C4-2B (cell line): ENCODE data around the gene FAM222A.

ENCODE experiments used
- ZFX ChIP-seq: fragments of 450-650 bp; IDR thresholded peaks from 2 replicates; pipeline ENCODE4 v1.6.1; 2017
- TF ChIP-seq, protein P1 (sequence below): fragments of 450-650 bp; conservative IDR thresholded peaks from 2 replicates; pipeline ENCODE4 v1.5.1; 2017; ENCODE audit warnings: mild to moderate bottlenecking

DNA sequence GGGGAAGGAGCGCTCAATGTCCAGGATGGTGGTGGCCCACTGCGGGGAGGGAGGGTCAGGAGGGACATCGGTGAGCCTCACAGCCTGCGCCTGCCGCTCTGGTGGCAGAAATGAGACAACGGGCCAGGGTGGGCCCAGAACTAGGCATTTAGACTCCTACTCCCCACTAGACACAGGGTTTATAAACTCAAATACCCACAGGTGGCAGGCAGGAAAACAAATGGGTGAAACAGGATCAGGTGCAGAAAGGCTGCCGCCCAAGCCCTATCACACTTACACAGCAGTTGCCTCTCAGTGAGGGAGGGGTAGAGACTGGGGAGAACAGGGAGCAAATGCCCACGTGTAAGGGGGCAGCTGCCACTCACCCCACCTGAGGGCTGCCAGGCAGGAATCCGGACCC is 73.2 kb downstream of the FAM222A start:
- TF ChIP-seq, protein P1, sequence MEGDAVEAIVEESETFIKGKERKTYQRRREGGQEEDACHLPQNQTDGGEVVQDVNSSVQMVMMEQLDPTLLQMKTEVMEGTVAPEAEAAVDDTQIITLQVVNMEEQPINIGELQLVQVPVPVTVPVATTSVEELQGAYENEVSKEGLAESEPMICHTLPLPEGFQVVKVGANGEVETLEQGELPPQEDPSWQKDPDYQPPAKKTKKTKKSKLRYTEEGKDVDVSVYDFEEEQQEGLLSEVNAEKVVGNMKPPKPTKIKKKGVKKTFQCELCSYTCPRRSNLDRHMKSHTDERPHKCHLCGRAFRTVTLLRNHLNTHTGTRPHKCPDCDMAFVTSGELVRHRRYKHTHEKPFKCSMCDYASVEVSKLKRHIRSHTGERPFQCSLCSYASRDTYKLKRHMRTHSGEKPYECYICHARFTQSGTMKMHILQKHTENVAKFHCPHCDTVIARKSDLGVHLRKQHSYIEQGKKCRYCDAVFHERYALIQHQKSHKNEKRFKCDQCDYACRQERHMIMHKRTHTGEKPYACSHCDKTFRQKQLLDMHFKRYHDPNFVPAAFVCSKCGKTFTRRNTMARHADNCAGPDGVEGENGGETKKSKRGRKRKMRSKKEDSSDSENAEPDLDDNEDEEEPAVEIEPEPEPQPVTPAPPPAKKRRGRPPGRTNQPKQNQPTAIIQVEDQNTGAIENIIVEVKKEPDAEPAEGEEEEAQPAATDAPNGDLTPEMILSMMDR: no peak
- TF ChIP-seq ZFX: no peak
